GM19239 (cell line): ENCODE data around the gene CD300LF.
A peak's percentile ranks its signal among the peaks of the same experiment; 100 is the strongest.

Source experiments
- DNase-seq: peaks from one replicate; pipeline ENCODE4 v3.0.0; 2011; ENCODE audit warnings: low spot score; ENCODE audit not compliant: insufficient read length
- FAIRE-seq: peaks from 2 replicates; lab custom pipeline; 2011; peaks lifted over from hg19 to GRCh38; lab: Jason Lieb, UNC

Gene CD300LF

DNA sequence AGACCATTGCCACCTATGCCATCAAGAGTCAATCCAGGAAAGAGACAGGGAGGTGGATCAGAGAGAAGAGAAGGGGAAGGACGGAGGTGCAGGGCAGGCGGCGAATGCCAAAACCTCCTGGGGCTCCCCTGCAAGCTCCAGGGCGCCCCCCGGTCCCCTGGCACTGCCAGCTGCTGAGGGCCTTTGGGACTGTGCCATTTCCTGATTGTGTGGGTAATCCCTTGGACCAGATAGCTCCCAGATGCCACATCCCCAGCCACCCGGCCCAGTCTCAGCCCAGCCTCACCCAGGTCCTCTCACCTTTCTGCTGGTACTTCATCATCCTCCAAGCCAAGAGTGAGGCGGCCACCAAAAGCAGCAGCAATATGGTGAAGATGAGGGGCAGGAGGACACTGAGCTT, 14.7 kb downstream of the CD300LF start:
- no peak for DNase-seq
- no peak for FAIRE-seq

DNA sequence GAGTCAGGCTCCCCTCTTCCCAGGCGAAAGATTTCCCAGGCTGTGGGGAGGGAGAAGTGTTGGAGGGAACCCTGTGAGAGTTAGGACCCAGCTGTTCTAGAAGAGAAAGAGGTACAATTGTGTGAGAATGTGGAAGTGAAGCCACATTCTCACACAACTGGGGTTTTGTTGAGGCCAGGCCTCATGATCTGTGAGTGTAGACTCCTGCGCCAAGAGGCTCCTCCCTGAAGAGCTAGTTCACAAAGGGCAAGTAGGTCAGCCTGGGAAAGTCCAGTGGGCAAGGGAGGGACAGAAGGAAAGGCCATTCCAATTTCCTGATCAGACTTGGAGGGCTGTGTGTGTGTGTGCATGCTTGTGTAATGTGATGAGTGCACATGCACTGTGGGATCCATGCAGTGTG, 15.2 kb downstream of the CD300LF start:
- DNase-seq: no peak
- FAIRE-seq: no peak

GRCh38 chr17:74695629-74696028, 17.1 kb downstream of the CD300LF start:
- FAIRE-seq (no peak), DNase-seq (no peak)

- FAIRE-seq (no peak), DNase-seq (no peak)
These were observed 18.6 kb downstream of the CD300LF start for GRCh38 chr17:74694081-74694480.

- no peak for FAIRE-seq
- DNase-seq: no peak
These were observed 21.6 kb downstream of the CD300LF start for GRCh38 chr17:74691151-74691550.

DNA sequence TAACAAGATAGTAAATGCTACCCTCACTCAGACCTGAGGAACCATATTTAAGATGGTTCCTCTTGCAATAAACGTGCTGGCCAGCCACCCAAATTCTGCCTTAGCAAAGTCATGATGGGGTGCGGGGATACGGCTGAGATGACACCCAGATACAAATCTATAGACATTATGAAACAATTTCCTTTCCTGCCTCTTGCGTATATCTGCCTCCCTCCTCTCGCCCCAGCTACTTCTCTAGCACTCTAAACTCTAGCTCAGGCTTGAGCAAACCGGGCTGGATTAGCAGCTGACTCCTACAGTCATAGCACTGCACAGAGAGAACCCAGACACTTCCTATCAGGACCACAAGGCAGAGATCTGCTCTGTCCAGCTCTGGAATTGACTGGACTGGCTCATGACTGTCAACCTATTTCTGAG, 22.3 kb downstream of the CD300LF start:
- no peak for FAIRE-seq
- no peak for DNase-seq

DNA sequence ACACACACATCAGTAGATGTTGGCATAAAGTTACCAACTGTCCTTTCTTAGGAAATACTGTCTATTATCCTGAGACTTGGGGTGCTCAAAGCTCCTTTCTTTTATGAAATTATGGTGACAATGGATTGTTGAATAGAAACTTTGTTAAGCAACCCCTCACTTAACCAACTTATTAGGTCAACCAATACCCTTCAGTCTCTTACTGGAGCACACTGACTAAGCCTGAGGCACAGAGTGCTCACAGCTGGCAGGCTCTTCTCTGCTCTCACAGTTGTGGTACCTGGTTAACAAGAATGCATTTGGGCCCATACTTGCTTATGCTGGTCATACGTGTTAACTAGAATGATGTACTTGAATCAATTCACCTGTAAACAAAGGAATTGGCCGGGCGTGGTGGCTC, 24.8 kb downstream of the CD300LF start:
- no peak for DNase-seq
- FAIRE-seq: no peak

DNA sequence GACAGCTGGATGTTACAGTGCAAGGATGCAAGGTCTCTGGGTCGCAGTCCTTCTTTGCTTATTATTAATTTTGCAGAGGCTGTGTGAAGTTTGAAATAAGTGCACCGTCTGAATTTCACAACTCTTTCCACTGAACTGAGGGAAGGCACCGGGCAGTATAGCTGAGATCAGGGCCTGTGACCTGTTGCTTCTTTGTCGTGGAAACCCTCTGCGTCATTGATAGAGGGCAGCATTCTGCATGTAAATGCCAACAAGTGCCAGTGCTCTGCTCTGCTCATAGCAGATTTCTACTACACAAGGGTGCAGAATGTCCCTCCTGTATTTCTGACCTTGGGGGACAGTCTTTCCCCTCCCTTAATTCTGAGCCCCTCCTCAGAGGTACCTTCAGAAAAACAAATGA, 26.0 kb downstream of the CD300LF start:
- DNase-seq: no peak

GRCh38 chr17:74682471-74683190, 30.1 kb downstream of the CD300LF start:
- FAIRE-seq: no peak
- DNase-seq: no peak

More for the DNA sequence above, 26.0 kb downstream of the CD300LF start:
- no peak for FAIRE-seq

DNA sequence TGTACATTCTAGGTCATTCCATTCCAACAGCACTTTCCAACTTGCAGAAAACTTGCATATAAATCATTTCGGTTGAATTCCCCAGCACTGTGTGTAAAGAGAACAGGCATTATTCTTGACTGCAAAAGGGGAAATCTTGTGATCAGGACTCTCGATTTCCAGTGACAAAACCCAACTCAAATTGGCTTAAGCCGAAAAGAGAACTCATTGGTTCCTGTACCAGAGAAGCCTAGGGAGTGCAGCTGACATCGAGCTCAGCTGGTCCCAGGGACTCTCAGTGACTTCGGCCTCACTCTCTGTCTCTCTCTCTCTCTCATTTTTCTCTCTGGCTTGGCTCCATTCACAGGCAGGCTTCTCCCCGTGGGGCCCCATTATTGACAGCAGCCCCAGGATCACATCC, 30.7 kb downstream of the CD300LF start:
- FAIRE-seq (no peak), DNase-seq (no peak)

DNA sequence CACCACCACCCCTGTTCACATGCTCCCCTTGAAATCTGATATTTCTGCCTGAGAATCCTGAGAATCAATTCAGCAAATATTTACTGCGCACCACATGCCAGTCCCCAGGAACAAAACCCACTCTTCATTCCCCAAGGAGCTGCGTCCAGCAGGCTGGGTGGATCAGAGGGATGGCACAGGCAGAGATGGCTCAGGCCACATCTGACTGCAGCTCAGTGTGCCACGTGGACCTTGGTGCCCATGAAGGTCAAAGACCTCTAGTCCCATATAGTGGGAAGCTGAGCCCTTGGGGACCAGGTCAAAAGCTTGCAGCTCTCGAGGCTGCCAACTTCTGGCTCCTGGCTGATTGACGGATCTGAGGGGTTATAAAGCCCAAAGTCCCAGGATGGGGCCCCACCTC, 31.8 kb downstream of the CD300LF start:
- FAIRE-seq (no peak), DNase-seq (no peak)

DNA sequence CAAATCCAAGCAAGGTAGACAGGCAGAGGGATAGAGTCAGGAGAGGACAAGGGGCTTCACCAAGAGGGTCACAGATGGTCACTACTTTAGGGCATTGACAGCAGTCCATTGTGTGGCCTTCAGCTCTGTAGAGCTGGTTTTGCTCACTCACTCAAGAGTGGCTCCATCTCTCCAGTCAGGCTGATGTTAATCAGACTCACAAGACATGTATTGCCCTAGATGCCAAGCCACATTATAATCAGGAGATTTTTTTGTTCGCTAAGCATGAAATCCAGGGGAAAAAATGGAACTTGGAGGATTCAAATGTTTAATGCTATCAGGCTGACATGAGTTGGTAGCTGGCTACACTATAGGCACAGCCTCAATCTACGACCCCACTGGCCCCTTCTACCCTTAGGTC, 32.5 kb downstream of the CD300LF start:
- DNase-seq: no peak
- FAIRE-seq: no peak

DNA sequence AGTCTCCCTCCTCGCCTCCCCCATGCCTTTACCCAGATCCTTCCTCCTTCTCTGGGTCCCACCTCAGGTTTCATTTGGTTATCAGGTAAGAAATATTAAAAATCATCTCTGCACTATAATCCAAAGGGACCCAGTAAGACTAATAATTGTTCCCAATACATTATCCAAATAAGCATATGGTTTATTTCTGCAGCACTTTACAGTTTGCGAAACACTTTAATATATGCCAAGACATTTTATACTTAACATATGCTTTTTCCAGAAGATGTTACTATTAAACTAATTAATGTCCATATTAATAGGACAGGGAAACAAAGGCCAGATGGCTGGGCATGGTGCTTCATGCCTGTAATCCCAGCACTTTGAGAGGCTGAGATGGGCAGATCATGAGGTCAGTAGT, 33.3 kb downstream of the CD300LF start:
- DNase-seq (no peak), FAIRE-seq (no peak)

GRCh38 chr17:74678541-74678940, 34.2 kb downstream of the CD300LF start:
- FAIRE-seq (no peak), DNase-seq (no peak)

DNA sequence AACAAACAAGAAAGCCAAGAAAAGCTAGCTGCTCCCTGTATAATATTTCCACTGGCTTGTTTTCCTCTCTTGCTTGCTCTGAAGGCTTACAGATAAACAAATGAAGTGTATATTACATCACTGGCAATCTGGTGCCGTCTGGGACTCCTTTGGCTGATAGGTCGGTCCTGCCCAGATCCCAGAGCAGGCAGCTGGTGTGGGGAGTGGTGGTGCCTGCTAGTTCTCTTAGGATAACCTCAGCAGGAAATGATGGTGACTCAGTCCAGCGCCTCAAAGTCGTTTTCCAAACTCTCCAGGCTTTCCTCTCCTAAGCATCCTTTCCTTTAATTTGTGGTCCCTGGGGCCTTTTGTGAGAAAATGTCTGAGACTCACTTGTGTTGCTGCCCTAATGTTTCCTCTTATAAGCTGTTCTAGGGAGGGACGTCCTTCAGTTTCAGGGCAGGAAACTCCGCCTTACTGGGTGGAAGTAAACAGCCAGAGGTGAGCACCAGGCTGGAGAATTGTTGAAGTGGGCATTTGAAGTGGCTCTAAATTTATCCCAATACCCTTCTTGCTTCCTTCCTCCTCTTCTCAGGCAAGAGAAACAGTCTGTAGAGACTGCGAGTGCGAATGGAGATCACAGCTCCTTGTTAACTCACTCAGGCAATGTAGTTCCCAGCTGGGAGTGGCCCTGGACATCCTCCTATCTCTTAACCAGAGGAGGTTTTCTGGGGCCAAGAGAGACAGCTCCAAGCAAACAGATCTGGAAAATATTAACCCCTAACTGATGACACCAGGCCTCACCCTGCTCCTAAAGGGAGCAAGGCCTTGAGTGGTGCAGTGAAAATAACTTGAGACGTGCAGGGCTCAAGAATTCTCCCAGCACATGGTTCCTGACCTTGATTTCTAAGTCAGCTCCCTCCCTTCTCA, 34.9 kb downstream of the CD300LF start:
- no peak for FAIRE-seq
- DNase-seq: no peak

- peak; percentile 19 for DNase-seq
These were observed 41.5 kb downstream of the CD300LF start for GRCh38 chr17:74671031-74671771.

GRCh38 chr17:74670329-74670728, 42.4 kb downstream of the CD300LF start:
- FAIRE-seq: no peak
- no peak for DNase-seq

More at GRCh38 chr17:74671031-74671771, 41.5 kb downstream of the CD300LF start:
- no peak for FAIRE-seq

DNA sequence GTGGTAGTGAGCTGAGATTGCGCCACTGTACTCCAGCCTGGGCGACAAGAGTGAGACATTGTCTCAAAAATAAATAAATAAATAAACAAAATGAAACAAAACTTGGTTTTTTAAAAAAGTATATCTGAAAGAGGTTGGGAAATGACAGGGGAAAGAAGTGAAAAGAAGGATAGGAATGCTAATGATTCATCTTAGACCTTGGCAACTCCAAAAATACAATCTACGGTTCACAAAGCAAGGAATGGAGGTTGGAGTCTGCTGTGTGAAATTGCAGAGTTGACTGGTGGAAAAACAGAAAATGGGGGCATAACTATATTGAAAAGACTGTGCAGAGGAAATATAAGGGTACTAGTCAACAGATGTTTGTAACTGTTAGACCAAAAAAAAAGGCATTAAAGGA, 49.2 kb downstream of the CD300LF start:
- no peak for DNase-seq

GRCh38 chr17:74659889-74660288, 52.8 kb downstream of the CD300LF start:
- DNase-seq: no peak
- FAIRE-seq: no peak

More for the DNA sequence above, 49.2 kb downstream of the CD300LF start:
- FAIRE-seq: no peak

GRCh38 chr17:74658620-74659019, 54.1 kb downstream of the CD300LF start:
- FAIRE-seq (no peak), DNase-seq (no peak)

- FAIRE-seq (no peak), DNase-seq (no peak)
These were observed 58.0 kb downstream of the CD300LF start for GRCh38 chr17:74654742-74655141.
